Body of pancreas (tissue), 4 donors: ENCODE data around the gene LZTS3.

Source experiments
- CTCF ChIP-seq, 7 experiments: fragments of 450-650 bp in 4 of 7; fragments of 200-600 bp in 3 of 7; sonication (generic) in 3 of 7; IDR thresholded peaks; one replicate each; pipeline ENCODE4 v1.5.1; 2016 to 2019; ENCODE audit warnings: antibody characterized with exemption in 7 of 7
- POLR2A ChIP-seq, 3 donors: fragments of 450-650 bp; IDR thresholded peaks; one replicate each; pipeline ENCODE4 v1.6.1; 2016; ENCODE audit warnings: antibody characterized with exemption in 3 of 3, mild to moderate bottlenecking in 2 of 3

DNA sequence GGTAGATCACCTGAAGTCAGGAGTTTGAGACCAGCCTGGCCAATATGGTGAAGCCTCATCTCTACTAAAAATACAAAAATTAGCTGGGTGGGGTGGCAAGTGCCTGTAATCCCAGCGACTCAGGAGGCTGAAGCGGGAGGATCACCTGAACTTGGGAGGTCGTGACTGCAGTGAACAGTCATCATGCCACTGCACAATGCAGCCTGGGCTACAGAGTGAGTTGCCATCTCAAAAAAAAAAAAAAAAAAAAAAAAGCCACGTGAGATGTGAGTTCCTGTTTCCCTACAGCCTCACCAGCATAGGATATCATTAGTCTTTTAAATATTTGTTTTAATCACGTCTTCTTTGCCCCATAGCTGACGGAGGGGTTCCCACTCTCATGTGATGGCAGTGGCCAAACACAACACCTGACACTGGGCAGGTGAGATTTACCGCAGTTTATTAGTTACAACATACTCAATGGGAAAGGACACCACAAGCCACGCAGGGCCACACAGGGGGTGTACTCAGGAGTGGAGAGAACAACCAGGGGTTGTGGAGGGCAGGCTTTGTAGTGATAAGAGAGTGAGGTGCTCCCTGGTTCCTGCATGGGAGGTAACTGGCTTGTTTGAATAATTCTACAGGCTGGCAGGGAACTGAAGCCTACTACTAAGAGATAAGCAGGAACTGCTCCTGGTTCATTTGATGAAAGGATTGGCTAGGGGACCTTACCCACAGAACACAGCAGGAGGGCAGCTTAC is 4.6 kb upstream of the LZTS3 start:
- TF ChIP-seq CTCF (IDR thresholded peaks at IDR 0.05) = no peak
- TF ChIP-seq POLR2A (IDR thresholded peaks at IDR 0.05) = no peak
